Measurements from ENCODE around the gene KCNMB2.
"Not testable (repeated sequence)": the region's sequence is repeated elsewhere in the genome, so short reads cannot be mapped to it uniquely, and the experiment has no call there.

The KCNMB2 gene

GRCh38 chr3:178859900-178860436 is 323.7 kb downstream of the KCNMB2 start:
- DNase-seq (ENCODE audit: low read depth, low spot score), result not testable (repeated sequence)

GRCh38 chr3:178868681-178869080 is 332.4 kb downstream of the KCNMB2 start:
- no peak for DNase-seq (ENCODE audit: low read depth, low spot score)

- no peak for DNase-seq (ENCODE audit: low read depth, low spot score)
Measured at GRCh38 chr3:178870085-178870484, 333.8 kb downstream of the KCNMB2 start.

GRCh38 chr3:178875157-178875556 is 338.9 kb downstream of the KCNMB2 start:
- DNase-seq (ENCODE audit: low read depth, low spot score), result no peak

GRCh38 chr3:178875836-178876235 is 339.6 kb downstream of the KCNMB2 start:
- no peak for DNase-seq (ENCODE audit: low read depth, low spot score)

GRCh38 chr3:178880274-178880673 is 344.0 kb downstream of the KCNMB2 start:
- DNase-seq (ENCODE audit: low read depth, low spot score), result peak; percentile 50

Measured in iPS DF 19.7 (cell line).